Amniotic epithelial cell (primary cell): Measurements from ENCODE around the gene SGCD.
"Not testable (repeated sequence)": the region's sequence is repeated elsewhere in the genome, so short reads cannot be mapped to it uniquely, and the experiment has no call there.

Experiments used
- DNase-seq: peaks from one replicate; pipeline ENCODE4 v3.0.0-alpha.2; 2010; ENCODE audit warnings: low read depth

The SGCD gene

DNA sequence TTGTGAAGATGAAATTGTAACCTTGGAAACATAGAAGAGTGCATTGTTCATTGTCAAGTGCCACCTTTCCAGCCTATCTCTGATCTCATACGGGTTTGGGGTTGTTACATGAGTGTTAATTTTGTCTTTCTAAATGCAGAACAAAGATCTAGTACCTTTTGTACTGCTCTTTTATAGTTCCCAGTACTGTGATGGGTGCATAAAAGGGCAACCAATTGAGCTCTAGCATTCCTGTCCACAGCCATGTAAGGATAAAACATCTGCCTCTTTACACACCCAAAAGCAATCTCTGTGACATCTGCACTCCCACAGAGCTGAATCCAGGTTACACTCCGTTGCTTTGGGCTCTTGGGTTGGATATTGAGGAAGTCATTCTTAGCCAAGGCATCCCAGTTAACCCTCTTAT lies 255.2 kb downstream of the SGCD start:
- DNase-seq = no peak

DNA sequence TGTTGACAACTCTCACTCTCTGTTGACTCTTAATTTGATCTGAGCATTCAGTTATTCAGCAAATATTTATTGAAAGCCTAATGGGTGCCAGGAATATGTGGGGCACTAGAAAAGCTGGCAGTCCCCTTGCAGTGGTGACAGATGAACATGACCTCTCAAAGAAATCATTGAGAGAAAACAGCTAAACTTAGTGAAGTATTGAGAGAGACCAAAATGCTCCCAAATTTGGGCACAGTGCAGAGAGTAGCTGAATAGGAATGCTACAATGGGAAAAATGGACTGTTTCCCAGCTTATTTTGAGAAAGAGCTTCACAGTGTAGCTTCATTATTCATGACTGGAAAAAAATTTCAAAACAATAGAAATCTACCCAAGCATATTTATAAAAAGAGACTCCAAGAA lies 257.9 kb downstream of the SGCD start:
- DNase-seq = no peak

DNA sequence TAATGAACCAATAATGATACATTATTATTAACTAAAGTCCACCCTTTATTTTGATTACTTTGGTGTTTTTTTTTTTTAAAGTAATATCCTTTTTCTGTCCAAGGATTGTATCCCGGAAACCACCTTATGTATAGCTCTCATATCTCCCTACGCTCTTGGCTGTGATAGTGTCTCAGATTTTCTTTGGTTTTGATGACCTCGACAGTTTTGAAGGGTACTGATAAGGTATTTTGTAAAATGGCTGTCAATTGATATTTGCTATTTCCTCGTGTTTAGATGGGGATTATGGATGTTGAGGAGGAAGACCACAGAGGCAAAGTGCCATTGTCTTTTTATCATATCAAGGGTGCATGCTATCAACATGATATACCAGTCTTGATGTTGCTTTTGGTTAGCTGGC lies 259.0 kb downstream of the SGCD start:
- no peak for DNase-seq

GRCh38 chr5:156587012-156587411 lies 260.0 kb downstream of the SGCD start:
- DNase-seq = no peak

DNA sequence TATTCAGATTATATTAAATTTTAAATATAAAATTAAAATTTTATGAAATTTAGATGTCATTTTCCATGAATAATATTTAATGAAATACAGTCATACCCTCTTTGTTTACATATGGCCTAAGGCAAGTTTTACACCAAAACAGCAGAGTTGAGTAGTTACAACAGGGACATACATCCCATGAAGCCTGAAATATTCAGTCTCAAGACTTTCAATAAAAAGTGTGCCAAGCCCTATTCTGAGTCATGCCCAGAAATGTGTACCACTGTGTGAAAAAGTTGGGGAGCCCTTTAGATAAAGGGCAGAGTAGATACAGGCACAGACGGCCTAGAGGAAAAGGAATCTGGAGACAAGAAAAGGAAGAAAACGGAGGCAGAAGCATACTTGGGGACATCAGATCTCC lies 261.3 kb downstream of the SGCD start:
- DNase-seq = no peak

DNA sequence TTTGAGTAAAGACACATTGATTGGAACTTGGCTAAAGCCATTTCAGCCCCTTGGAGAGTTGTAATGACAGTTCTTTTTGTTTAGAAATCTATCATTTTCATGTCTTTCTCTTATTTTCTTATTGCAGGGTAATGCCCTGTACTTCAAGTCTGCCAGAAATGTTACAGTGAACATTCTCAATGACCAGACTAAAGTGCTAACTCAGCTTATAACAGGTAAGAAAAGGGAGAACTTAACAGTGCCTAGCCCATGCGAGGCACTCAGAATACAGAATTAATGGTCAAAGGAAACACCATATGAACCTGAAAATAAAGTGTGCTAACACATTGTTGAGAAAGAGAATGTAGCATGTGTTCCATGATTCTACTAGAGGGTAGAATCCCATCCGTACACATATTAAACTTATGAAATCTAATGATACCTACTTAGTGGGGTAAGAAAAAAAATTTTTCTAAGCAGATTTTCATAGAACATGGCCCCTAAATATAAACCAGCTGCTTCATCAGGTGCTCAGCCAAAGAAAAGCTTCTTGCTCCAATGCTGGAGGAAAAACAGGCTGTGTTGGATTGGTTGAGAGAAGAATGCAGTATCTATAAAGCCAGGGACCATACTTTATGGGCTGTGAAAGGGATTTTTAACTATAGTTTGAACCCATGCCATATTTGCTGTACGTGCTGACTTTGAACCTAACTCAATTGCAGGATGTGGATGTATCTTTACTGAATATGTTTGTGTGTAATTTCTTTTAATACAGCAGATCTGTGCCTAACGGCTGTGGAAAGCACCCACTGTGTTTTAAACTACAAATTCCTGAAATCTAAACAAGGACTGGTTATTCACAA lies 262.4 kb downstream of the SGCD start:
- no peak for DNase-seq

DNA sequence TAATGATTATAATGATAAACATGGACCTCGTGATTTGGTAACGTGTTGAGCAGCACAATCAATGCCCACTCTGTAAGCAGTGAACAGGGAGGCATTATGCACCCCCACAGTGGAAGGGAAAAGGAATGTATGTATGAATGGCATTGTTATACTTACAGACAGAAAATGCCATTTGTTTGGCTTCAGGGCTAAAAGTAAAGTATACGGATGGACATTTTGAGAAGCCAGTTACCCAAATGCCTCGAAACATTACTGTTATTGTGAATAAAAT lies 262.9 kb downstream of the SGCD start:
- DNase-seq = no peak

- DNase-seq = no peak
These were observed 264.0 kb downstream of the SGCD start for GRCh38 chr5:156590978-156591377.

DNA sequence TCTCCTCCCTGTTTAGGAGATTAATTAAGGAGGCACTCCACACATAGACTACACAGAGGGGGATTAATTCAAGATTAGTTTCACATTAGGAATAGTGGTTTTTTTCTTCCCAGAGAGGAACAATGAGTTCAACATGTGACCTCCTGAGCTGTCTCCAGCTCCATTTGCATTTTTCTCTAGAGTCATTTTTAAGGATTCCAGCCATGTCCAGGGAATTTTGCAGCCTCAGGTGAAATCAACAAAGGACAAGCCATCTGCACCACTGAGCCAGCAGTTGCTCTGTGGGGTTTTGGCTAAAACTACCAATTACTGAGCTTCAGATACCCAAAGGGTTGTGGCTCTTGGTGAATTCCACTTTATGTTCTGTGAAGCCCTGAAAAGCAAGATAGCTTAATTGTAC lies 264.7 kb downstream of the SGCD start:
- DNase-seq = no peak

DNA sequence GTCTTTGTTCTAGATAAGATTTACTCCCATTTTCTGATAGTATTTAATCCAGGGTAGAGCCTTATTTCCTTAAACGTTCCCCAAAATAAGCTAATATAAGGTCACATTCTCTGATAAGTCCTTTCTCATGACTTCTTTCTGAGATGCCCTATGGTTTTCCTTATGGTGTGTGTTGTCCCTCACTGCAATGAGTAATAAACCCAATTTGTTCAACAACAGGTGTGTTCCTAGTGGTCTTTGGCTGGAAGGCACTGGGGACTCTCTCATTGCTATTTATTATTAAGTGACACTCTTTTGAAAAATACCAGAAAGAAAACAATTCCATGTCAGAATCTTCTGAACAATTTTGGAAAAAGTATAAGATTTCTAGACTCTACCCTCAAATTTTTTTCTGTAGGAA lies 266.6 kb downstream of the SGCD start:
- no peak for DNase-seq

DNA sequence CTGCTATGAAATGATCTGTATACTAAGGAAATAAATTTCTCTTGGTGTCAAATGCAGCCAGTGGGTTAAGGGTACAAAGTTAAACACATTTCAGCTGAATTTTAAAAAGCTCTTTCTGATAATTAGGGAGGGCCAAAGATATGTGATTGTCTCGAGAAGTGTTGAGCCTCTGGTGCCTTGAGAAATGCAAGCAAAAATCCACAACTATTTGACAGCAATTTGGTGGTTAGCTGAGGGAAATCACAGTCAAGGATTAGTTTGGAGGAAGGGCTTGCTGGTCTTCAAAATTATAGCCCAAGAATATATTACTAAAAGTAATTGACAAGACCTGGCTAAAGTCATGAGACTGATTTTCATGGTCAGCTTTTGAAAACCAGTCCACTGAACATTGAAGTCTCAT lies 267.4 kb downstream of the SGCD start:
- no peak for DNase-seq

DNA sequence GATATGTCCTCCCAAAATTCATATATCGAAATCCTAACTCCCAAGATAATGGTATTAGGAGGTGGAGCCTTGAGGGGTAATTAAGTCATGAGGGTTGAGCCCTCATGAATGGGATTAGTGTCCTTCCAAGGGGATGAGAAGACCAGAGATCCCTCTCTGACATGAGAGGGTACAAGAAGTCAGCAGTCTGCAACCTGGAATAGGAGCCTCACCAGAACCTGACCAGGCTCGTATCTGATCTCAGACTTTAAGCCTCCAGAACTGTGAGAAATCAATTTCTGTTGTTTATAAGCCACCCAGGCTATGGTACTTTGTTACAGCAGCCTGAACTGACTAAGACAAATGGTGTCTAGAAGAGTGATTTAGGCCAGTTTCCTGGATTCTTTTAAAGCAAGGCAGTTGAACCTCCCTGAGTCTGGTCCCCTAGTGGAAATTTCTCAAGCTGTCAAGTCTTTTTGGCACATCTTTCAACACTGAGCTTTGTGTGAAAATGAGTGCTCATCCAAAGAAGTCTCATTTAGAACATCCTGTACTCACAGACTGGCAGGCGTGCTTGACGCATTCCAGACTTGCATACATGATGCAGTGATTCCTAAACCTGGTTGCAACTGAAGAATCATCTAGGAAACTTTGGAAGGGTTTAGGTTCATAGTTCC lies 268.3 kb downstream of the SGCD start:
- DNase-seq = no peak

GRCh38 chr5:156597276-156597675 lies 270.3 kb downstream of the SGCD start:
- DNase-seq = no peak

- DNase-seq = no peak
These were observed 272.0 kb downstream of the SGCD start for GRCh38 chr5:156598964-156599363.

DNA sequence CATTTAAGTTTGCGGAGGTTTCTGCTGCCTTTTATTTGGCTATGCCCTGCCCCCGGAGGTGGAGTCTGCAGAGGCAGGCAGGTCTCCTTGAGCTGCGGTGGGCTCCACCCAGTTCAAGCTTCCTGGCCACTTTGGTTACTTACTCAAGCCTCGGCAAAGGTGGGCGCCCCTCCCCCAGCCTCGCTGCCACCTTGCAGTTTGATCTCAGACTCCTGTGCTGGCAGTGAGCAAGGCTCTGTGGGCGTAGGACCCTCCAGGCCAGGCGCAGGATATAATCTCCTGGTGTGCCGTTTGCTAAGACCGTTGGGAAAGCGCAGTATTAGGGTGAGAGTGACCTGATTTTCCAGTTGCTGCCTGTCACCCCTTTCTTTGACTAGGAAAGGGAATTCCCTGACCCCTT lies 283.6 kb downstream of the SGCD start:
- DNase-seq = not testable (repeated sequence)

DNA sequence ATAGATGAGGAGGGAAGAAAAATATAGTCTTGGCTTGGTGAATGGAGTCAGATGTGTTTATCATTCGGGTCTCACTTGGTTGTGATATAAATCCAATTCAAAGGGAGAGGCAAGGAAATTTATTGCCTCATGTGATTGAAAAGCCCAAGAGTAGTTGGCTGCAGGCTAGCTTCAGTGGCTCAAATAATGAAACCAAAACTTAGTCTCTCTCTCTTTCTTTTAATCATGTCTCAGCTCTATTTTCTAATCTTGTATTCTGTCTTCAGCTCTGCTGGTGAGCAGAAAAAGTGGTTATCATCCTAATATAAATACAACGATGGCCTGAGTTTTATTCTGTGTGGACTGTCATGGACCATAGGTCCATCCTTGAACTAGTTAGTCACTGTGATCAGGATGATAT lies 288.9 kb downstream of the SGCD start:
- no peak for DNase-seq

GRCh38 chr5:156617426-156617825 lies 290.5 kb downstream of the SGCD start:
- DNase-seq = no peak

DNA sequence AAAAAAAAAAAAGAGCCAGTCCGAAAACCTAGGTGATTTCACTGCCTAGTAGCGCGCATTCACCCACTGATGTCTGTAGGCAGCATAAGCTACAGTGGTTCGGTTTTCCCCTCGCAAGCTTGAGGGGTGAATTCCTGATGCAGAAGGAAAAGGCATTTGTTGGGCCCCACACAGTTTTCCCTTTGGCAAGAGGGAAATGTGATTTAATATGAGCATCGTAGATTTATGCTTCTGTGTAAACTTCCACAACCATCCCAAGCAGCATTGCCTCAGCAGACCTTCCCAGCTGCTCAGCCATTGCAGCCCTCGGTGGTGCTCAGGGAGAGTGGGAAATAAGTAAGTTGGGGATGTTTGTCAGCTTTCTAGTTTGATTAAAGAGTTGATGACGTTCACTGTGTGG lies 291.6 kb downstream of the SGCD start:
- DNase-seq = no peak

DNA sequence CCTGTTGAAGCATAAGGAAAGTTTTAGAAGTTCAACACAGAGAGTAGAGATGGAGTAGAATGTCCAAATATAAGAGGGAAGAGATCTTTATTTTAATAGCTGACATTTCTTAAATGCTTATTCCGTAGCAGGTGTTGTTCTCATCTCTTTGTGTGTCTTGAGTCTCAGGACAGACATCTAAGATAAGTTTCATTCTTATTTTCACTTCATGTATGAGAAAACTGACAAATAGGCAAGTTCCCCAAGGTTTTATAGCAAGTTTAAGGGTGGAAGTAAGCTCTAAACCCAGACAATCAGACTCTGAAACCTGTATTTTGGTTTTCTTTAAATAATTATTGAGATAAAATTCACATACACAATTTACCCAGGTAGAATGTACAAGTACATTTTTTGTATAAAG lies 294.8 kb downstream of the SGCD start:
- DNase-seq = no peak

- no peak for DNase-seq
These were observed 296.5 kb downstream of the SGCD start for GRCh38 chr5:156623381-156624040.

- no peak for DNase-seq
These were observed 297.7 kb downstream of the SGCD start for GRCh38 chr5:156624686-156625085.

DNA sequence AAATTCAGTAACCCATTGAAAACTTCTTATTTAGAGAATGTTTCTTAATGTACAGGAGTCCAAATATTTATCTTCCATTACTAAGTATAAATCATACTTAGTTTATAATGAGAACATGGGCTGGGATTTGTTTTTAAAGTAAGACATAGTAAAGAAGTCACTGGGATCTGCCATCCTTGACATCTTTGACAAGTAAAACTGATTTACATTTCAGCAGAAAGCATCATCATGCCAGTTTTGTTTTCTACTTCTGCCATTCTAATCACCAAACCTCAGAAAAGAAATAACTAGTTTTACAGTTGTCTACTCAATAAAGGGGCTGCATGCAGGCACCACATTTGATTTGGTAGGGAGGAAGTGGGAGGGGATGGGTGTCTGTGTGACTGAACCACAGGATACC lies 301.5 kb downstream of the SGCD start:
- no peak for DNase-seq

DNA sequence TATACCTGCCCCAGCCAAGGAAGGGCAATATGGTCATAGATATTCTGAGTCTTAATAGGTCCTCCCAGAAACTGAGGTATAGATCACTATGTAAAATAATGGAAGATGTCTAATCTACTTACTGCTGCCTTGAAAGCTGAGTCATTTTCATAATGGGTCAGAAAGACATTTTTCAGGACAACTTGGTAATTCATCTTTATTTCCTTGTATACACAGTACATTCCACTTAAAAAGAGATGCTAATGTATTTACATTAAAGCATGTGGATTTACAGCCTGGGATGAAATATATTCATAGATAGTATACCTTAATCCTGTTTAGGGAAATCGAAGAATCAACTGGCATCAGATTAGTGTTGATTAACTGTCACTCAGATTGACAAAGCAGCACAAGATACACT lies 304.0 kb downstream of the SGCD start:
- no peak for DNase-seq

GRCh38 chr5:156634301-156634700 lies 307.3 kb downstream of the SGCD start:
- DNase-seq = no peak
